Measurements from ENCODE around the gene GIGYF1.
A peak's percentile ranks its signal among the peaks of the same experiment; 100 is the strongest.
"Not testable (repeated sequence)": the region's sequence is repeated elsewhere in the genome, so short reads cannot be mapped to it uniquely, and the experiment has no call there.

The GIGYF1 gene, protein sequence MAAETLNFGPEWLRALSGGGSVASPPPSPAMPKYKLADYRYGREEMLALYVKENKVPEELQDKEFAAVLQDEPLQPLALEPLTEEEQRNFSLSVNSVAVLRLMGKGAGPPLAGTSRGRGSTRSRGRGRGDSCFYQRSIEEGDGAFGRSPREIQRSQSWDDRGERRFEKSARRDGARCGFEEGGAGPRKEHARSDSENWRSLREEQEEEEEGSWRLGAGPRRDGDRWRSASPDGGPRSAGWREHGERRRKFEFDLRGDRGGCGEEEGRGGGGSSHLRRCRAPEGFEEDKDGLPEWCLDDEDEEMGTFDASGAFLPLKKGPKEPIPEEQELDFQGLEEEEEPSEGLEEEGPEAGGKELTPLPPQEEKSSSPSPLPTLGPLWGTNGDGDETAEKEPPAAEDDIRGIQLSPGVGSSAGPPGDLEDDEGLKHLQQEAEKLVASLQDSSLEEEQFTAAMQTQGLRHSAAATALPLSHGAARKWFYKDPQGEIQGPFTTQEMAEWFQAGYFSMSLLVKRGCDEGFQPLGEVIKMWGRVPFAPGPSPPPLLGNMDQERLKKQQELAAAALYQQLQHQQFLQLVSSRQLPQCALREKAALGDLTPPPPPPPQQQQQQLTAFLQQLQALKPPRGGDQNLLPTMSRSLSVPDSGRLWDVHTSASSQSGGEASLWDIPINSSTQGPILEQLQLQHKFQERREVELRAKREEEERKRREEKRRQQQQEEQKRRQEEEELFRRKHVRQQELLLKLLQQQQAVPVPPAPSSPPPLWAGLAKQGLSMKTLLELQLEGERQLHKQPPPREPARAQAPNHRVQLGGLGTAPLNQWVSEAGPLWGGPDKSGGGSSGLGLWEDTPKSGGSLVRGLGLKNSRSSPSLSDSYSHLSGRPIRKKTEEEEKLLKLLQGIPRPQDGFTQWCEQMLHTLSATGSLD (N-terminal part only)

DNA sequence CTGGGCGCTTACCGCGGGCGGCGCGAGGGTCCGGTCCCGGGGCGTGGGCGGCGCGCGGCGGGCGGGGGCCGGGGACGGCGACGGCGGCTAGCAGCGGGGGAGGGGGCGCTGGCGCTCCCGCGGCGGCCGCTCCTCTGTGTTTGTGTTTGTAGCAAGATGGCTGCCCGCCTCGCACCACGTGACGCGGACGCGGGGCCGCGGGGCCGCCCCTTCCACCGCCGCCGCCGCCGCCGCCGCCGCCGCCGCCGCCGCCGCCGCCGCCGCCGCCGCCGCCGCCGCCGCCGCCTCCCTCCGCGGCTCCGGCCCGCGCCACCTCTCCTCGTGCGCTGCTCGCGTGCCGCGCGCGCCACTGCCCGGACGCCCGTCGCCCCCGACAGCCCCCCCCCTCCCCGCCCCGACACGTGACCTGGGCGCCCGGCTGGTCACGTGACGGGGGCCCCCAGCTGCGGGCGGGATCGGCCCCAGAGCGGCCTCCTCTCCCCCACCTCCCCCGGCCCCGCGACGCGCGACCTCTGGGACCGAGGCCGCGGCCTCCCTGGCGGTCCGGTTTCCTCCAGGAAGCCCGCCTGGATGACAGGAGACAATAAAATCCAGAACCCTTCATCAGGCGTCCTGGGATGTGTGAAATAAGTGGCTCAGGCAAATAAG, at the start of gene GIGYF1:
GIGYF1 (minus strand) TSS at position 153 of the 648 bp plus-strand sequence. CDS start 6,012 bp downstream, outside the sequence.
- peak; percentile 43 for DNase-seq (ENCODE audit: low read depth, low spot score)

DNA sequence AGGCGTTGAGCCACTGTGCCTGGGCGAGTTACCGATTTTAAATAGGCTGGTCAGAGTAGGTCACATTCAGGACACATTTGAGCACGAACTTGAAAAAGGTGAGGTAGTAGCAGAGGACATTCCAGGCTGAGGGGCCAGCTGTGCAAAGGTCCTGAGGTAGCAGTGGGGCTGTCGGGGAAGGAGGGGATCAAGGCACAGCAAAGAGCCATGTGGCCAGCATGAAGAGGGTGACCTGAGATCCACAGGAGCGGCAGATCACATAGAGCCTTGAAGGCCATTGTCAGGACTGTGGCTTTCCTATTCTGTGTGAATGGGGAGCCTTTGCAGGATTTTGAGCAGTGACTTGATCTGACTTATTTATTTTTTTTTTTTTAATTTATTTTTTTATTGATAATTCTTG, 45.9 kb upstream of the GIGYF1 start:
- no peak for DNase-seq (ENCODE audit: low read depth, low spot score)

DNA sequence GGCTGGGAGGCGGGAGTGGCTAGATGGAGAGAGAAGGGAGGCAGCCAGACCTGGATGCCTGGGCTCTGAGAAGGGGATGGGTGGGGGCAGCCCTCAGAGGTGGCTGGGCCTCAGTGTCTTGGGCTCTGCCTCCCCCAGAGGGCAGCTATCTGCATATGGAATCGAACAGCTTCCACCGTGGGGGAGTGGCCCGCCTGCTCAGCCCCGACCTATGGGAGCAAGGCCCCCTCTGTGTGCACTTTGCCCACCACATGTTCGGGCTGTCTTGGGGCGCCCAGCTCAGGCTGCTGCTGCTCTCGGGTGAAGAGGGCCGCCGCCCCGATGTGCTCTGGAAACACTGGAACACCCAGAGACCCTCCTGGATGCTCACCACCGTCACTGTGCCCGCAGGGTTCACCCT, 42.6 kb upstream of the GIGYF1 start:
- DNase-seq (ENCODE audit: low read depth, low spot score): no peak

DNA sequence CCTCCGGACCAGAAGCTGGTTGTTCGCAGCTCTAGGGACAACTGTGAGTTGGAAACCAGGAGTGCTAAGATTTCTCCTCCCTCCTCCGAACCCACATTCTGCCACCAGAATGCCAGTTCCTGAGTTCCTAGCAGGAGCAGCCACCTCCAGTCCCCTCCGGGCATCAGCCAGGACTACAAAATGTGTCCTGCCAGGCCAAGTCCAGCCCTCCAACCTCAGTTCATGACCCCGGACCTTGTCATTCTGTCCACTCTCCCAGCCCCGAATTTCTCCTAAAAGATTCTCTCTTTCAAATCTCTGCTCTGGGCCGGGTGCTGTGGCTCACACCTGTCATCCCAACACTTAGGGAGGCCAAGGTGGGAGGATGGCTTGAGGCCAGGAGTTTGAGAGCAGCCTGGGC, 41.7 kb upstream of the GIGYF1 start:
- DNase-seq (ENCODE audit: low read depth, low spot score): no peak

DNA sequence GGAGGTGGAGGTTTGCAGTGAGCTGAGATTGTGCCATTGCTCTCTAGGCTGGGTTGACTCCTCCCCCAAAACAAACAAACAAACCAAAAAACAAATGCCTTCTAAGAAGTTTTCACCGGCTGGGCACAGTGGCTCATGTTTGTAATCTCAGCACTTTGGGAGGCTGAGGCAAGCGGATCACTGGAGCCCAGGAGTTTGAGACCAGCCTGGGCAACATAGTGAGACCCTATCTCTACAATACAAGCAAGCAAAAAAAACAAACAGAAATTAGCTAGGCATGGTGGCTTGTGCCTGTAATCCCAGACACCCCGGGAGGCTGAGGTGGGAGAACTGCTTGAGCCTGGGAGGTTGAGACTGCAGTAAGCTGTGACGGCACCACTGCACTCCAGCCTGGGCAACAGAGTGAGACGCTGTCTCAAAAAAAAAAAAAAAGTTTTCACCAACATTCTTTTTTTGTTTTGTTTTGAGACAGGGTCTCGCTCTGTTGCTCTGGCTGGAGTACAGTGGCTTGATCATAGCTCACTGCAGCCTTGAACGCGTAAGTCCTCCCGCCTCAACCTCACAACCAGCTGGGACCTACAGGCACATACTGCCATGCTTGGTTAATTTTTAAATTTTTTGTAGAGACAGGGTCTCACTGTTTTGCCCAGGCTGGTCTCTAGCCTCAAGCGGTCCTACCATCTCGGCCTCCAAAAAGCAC, 38.0 kb upstream of the GIGYF1 start:
- DNase-seq (ENCODE audit: low read depth, low spot score): no peak

DNA sequence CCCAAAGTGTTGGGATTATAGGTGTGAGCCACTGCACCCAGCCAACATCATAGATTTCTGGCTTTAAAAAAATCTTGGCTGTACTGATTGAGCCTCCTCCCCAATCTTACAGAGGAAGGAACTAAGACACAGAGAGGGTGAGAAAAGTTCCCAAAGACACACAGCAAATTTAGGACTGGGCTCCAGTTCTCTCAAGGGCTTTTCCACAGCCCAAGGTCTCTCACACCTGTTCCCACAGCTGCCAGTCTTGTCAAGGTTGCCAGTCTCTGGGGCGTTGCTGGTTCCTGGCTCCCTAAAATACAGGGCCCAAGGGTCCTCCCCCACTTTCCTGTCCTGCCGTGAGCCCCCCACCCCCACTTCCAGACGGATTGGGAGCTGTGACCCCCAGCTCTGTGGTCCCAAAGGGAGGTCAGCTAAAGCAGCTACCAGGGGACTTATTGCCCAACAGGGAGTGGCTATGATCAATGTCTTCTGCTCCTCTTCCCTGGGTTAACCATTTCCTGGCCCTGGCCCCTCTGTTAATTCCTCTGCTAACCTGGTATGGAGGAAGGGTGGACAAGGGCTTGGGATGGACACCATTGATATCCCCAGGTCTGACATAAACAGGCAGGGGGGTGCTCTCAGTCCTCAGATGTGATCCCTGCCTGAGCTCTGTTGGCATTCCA, 36.2 kb upstream of the GIGYF1 start:
- no peak for DNase-seq (ENCODE audit: low read depth, low spot score)

DNA sequence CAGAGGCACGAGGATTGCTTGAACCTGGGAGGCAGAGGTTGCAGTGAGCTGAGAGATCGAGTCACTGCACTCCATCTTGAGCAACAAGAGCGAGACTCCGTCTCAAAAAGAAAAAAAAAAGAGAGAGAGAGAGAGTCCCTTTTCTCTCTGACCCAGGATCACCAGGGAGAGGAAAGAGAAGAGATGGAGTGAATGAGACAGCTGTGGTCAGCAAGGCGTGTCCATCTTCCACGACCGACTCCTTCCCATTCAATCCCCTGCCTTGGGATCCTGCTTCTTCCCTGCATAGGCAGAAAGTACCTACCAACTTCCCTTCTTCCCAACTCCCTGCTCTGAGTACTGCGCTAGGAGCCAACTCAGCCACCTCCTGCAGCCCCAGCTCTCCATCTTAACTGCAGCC, 34.1 kb upstream of the GIGYF1 start:
- DNase-seq (ENCODE audit: low read depth, low spot score): no peak

DNA sequence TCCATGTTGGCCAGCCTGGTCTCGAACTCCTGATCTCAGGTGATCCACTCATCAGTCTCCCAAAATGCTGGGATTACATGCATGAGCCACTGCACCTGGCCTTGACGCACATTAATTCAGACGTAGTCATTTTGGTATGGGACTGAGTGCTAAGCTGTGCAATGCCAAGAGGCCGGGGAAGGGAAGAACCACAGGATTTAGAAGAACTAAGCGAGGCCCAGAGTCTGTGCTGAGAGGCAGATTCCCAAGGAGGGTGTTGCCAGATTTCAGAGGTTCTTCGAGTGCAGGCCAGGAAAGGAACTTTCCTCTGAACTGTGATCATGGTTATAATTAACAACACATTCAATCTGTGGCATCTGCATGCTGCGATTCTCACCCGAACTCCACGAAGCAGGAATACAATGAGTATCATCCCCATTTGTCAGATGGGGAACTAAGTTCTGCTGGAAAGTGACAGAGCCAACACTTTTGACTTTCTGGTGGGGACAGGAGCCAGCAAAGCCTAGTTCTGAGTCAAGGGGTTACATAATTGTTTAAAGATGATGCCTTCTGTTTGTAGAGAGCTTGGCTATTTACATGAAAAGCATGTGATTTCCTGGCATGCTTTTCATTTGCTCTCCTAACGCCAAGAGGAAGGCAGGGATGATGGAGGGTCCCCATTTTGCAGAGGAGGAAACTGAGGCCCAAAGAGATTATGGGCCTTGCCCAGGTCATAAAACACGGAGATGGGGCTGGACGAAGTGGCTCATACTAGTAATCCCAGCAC, 33.1 kb upstream of the GIGYF1 start:
- DNase-seq (ENCODE audit: low read depth, low spot score): no peak

DNA sequence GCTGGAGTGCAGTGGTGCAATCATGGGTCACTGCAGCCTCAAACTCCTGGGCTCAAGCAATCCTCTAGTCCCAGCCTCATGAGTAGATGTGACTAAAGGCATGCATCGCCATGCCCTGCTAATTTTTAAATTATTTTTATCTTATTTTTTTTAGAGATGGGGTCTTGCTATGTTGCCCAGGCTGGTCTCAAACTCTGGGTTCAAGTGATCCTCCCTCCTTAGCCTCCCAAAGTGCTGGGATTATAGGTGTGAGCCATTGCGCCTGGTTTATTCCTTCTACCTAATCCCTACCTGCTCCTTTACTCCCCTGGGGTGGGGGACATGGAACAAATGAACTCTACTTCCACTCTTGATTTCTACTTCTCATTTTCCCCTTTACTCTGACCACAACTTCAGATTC, 30.3 kb upstream of the GIGYF1 start:
- DNase-seq (ENCODE audit: low read depth, low spot score): not testable (repeated sequence)

DNA sequence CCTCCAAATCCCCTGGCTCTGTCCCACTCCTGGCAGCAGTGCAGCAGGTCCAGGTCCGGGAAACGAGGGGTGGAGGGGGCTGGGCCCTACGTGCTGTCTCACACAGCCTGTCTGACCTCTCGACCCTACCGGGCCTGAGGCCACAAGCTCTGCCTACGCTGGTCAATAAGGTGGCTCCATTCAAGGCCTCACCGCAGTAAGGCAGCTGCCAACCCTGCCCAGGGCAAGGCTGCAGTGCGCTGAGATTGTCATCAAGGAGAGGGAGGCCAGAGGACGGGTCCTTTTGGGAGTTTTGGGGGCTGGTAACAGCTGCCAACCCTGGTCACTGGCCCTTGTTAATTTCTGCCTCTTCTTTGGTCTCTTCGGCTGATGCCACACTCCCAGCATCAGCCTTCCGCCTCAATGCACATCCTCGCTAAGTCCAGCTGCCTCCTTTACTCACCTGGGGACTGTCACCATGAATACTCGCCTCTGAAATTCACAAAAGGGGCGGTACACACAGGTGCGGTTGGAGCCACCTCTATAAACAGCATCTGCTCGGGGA, 29.8 kb upstream of the GIGYF1 start:
- no peak for DNase-seq (ENCODE audit: low read depth, low spot score)

DNA sequence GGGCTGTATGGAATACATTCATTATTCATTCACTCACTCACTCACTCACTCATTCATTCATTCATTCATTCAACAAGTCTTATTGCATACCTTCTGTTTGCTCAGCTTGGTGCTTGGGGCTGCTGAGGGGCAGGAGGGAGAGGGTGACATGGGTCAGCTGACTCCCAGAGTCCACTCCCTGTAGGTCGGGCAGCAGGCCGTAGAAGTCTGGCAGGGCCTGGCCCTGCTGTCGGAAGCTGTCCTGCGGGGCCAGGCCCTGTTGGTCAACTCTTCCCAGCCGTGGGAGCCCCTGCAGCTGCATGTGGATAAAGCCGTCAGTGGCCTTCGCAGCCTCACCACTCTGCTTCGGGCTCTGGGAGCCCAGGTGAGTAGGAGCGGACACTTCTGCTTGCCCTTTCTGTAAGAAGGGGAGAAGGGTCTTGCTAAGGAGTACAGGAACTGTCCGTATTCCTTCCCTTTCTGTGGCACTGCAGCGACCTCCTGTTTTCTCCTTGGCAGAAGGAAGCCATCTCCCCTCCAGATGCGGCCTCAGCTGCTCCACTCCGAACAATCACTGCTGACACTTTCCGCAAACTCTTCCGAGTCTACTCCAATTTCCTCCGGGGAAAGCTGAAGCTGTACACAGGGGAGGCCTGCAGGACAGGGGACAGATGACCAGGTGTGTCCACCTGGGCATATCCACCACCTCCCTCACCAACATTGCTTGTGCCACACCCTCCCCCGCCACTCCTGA, 28.6 kb upstream of the GIGYF1 start:
- DNase-seq (ENCODE audit: low read depth, low spot score): no peak

DNA sequence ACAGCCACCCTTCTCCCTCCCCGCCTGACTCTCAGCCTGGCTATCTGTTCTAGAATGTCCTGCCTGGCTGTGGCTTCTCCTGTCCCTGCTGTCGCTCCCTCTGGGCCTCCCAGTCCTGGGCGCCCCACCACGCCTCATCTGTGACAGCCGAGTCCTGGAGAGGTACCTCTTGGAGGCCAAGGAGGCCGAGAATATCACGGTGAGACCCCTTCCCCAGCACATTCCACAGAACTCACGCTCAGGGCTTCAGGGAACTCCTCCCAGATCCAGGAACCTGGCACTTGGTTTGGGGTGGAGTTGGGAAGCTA, 27.4 kb upstream of the GIGYF1 start:
- DNase-seq (ENCODE audit: low read depth, low spot score): no peak

DNA sequence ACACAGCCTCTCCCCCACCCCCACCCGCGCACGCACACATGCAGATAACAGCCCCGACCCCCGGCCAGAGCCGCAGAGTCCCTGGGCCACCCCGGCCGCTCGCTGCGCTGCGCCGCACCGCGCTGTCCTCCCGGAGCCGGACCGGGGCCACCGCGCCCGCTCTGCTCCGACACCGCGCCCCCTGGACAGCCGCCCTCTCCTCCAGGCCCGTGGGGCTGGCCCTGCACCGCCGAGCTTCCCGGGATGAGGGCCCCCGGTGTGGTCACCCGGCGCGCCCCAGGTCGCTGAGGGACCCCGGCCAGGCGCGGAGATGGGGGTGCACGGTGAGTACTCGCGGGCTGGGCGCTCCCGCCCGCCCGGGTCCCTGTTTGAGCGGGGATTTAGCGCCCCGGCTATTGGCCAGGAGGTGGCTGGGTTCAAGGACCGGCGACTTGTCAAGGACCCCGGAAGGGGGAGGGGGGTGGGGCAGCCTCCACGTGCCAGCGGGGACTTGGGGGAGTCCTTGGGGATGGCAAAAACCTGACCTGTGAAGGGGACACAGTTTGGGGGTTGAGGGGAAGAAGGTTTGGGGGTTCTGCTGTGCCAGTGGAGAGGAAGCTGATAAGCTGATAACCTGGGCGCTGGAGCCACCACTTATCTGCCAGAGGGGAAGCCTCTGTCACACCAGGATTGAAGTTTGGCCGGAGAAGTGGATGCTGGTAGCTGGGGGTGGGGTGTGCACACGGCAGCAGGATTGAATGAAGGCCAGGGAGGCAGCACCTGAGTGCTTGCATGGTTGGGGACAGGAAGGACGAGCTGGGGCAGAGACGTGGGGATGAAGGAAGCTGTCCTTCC, 26.8 kb upstream of the GIGYF1 start:
- DNase-seq (ENCODE audit: low read depth, low spot score): no peak

DNA sequence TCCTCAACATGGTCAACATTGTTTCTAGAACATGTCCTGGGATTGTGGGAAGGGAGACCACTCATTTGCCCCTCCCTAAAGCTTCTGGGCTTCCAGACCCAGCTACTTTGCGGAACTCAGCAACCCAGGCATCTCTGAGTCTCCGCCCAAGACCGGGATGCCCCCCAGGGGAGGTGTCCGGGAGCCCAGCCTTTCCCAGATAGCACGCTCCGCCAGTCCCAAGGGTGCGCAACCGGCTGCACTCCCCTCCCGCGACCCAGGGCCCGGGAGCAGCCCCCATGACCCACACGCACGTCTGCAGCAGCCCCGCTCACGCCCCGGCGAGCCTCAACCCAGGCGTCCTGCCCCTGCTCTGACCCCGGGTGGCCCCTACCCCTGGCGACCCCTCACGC, 26.2 kb upstream of the GIGYF1 start, which contains the start of gene EPO:
EPO (plus strand) TSS at position 190 of the 392 bp plus-strand sequence. CDS start 513 bp downstream, outside the sequence.
- DNase-seq (ENCODE audit: low read depth, low spot score): no peak

DNA sequence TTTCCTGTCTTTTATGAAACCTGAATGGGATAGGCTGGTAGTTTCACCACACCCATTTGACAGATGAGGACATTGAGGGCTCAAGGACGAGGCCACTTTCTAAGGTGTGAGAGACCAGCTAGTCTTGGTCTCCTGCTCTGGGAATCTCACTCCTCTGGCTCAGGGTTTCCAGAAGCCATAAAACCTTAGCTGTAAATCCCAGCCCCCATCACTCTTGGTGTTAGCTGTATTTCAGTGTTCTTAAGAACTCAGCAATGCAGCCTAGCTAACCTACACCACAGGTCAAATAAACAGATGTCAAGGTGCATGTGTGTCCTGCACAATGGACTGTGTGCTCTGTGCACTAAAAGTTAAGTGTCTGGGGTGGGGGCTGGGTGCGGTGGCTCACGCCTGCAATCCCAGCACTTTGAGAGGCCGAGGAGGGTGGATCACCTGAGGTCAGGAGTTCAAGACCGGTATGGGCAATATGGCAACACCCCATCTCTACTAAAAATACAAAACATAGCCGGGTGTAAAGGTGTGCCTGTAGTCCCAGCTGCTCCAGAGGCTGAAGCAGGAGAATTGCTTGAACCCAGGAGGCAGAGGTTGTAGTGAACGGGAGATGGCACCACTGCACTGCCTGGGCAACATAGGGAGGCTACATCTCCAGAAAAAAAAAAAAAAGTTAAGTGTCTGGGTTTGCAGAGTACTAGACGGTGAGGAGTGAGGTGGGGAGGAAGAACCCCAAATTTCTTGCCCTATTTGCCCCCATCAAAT, 25.7 kb upstream of the GIGYF1 start:
- no peak for DNase-seq (ENCODE audit: low read depth, low spot score)

DNA sequence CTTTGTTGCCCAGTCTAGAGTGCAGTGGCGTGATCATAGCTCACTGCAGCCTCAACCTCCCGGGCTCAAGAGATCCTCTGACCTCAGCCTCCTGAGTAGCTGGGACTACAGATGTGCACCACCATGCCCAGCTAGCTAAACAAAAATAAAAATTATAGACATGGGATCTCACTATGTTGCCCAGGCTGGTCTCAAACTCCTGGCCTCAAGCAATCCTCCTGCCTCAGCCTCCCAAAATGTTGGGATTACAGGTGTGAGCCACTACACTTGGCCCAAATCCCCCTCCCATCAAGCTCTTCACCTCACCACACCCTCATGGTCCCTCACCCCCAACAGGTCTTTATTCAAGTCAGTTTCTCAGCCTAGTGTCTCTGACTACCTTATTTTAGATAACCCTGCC, 23.0 kb upstream of the GIGYF1 start:
- DNase-seq (ENCODE audit: low read depth, low spot score): not testable (repeated sequence)

DNA sequence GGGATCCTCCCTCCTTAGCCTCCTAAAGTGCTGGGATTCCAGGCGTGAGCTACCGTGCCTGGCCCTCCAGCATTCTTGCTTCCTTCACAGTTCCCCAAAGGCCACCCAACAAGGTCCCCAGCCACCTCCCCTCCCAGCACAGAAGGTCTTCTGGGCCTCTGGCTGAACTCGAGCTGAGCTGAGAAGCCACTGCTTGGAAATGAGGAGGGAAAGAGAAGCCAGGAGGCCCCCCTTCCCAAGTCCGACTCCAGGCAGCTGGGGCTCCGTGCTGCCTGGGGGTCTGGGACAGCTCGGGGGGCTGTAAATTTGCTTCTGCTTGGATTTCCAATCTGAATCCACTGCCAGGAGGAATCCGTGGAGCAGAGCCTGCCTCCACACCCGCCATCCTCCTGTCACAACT, 20.7 kb upstream of the GIGYF1 start:
- DNase-seq (ENCODE audit: low read depth, low spot score): no peak

DNA sequence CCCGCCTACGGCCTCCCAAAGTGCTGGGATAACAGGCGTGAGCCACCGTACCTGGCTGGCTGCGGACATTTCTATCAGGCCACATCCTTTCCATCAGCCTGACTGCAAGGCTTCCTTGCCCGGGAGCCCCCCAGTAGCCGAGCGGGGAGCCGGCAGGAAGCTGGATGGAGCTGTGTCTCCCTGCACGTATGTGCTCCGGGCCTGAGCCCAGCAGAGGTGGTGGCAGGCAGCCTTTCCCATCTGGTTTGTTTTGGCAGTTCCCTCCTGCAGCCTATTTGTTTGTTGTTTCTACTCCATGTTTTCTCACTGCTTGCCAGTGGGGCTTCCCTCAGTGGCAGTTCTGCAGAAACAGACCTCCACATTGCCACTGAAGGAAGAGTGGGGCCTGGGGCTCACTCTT, 17.3 kb upstream of the GIGYF1 start:
- DNase-seq (ENCODE audit: low read depth, low spot score): no peak
